ENCODE data around the gene APH1A.
"Not testable (repeated sequence)": the region's sequence is repeated elsewhere in the genome, so short reads cannot be mapped to it uniquely, and the experiment has no call there.

Gene APH1A

DNA sequence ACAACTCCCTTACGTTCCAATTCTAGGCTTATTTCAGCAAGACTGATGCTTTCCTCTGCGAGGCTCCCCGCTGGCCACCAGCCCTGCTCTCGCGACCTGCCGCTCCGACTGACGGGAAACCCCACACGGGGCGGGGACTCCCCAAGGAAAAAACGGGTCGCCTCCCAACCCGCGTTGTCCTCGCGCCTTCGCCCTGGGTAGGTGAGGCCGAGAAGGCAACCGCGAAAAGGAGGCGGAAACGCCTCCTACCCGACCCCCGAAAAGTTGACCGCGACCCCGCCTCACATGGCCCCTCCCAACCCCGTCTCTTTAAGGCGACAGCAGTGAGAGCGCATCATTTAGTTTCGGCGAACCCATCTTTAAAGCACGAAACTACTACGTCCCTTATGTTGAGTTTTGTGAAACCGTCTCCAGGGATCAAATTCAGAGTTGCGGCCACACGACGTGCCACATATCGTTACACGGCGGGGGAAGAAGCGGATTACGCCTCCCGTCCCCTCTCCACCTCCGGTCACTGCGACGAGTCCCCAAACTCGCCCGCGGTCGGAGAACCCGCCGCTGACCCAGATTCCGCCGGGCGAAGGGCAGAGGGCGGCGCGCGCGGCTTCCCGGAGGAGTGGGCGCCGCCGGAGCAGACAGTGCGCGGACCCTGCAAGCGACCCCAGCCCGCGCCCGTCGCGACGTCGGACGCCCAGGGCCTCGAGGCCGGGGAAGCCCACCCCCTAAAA, 34.1 kb downstream of the APH1A start:
- no peak for DNase-seq (ENCODE audit: low read depth)
- H3K4me3 ChIP-seq (ENCODE audit: control insufficient read depth, low read depth, low read length), result peak overlapping the region; percentile 64
- TF ChIP-seq, protein P1, sequence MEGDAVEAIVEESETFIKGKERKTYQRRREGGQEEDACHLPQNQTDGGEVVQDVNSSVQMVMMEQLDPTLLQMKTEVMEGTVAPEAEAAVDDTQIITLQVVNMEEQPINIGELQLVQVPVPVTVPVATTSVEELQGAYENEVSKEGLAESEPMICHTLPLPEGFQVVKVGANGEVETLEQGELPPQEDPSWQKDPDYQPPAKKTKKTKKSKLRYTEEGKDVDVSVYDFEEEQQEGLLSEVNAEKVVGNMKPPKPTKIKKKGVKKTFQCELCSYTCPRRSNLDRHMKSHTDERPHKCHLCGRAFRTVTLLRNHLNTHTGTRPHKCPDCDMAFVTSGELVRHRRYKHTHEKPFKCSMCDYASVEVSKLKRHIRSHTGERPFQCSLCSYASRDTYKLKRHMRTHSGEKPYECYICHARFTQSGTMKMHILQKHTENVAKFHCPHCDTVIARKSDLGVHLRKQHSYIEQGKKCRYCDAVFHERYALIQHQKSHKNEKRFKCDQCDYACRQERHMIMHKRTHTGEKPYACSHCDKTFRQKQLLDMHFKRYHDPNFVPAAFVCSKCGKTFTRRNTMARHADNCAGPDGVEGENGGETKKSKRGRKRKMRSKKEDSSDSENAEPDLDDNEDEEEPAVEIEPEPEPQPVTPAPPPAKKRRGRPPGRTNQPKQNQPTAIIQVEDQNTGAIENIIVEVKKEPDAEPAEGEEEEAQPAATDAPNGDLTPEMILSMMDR (IDR thresholded peaks at IDR 0.05; ENCODE audit: control insufficient read depth, insufficient read depth, low read depth, low read length, missing control alignments), result no peak

DNA sequence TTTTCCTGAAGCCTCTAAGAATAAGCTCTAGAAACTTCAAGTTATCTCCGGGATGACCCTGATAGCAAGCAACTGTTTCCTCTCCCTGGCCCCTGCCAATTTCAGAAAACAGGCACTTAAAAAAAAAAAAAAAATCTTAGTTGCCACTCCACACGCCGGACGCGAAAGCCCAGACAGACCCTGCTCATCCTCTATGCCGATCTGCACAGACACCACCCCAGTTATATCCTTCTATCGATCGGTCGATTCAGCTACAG, 34.6 kb downstream of the APH1A start:
- peak overlapping the region; percentile 64 for H3K4me3 ChIP-seq (ENCODE audit: control insufficient read depth, low read depth, low read length)
- TF ChIP-seq, protein P1 (IDR thresholded peaks at IDR 0.05; ENCODE audit: control insufficient read depth, insufficient read depth, low read depth, low read length, missing control alignments), result no peak
- no peak for DNase-seq (ENCODE audit: low read depth)

DNA sequence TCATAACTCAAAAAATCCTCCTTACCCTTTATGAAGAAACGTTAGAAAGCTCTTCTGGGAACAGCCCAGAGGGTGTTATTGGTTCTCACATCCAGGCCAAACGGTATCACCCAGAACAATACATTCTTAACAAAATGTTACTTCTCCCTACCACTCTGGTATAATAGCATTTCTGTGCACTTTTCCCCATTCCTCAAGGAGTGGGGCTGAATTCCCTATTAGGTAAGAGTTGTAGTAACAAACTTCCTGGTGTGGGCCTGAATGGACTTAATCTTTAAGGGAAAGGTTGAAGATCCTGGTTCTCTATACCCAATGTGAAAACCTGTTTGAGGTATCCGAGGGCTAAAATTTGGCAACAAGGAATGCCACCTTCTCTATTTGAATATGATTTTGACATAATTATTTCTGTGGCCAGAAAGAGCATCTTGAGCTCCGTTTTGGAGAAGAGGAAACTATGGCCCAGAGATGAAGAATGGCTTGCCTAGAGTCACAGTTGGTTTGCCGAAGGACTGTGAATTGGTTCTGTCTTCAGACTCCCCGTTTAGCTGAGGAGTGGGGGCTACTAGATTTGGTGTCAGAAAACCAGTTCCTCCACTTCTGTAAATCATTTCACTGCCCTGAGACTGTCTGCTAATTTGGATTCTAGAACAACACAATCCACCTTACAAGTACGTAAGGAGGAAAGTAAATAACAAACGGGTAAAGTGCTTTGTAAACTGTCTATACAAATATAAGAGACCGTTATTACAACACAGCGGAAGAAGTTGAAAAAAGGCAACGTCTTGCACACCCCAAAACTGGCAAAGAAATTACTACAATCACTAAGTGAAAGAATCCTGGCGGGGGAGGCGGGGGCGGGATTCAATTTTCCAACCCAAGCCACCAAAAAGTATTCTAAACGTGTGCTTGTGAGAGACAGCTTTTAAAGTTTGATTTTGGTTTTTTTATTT, 35.2 kb downstream of the APH1A start:
- DNase-seq (ENCODE audit: low read depth), result no peak
- TF ChIP-seq, protein P1 (IDR thresholded peaks at IDR 0.05; ENCODE audit: control insufficient read depth, insufficient read depth, low read depth, low read length, missing control alignments), result no peak
- peak overlapping the region; percentile 64 for H3K4me3 ChIP-seq (ENCODE audit: control insufficient read depth, low read depth, low read length)

DNA sequence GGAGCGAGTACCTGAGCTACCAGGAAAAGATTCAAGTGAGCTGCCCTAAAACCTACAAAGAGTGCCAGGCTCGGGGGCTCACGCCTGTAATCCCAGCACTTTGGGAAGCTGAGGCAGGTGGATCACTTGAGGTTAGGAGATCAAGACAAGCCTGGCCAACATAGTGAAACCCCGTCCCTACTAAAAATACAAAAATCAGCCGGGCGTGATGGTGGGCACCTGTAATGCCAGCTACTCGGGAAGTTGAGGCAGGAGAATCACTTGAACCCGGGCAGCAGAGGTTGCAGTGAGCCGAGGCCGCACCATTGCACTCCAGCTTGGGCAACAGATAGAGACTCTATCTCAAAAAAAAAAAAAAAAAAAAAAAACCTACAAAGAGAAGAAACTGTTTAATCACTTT, 35.9 kb downstream of the APH1A start:
- not testable (repeated sequence) for H3K4me3 ChIP-seq (ENCODE audit: control insufficient read depth, low read depth, low read length); DNase-seq (ENCODE audit: low read depth)

DNA sequence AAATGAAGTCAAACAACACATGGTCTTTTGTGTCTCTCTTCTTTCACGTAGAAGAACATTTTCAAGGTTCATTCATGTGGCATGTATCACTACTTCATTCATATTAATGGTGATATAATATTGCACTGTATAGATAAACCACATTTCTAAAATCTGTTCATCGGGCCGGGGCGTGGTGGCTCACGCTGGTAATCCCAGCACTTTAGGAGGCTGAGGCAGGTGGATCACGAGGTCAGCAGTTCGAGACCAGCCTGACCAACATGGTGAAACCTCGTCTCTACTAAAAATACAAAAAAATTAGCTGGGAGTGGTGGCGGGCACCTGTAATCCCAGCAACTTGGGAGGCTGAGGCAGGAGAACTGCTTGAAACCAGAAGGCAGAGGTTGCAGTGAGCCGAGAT, 40.6 kb downstream of the APH1A start:
- not testable (repeated sequence) for H3K4me3 ChIP-seq (ENCODE audit: control insufficient read depth, low read depth, low read length); DNase-seq (ENCODE audit: low read depth)

DNA sequence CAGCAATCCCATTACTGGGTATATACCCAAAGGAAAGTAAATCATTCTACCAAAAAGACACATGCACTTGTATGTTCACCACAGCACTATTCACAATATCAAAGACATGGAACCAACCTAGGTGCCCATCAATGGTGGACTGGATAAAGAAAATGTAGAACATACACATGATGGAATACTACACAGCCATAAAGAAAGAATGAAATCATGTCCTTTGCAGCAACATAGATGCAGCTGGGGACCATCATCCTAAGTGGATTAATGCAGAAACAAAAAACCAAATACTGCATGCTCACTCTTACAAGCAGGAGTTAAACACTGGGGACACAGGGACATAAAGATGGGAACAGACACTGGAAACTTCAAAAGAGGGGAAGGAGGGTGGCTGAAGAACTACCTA, 41.6 kb downstream of the APH1A start:
- TF ChIP-seq, protein P1 (IDR thresholded peaks at IDR 0.05; ENCODE audit: control insufficient read depth, insufficient read depth, low read depth, low read length, missing control alignments), result no peak
- DNase-seq (ENCODE audit: low read depth), result no peak
- H3K4me3 ChIP-seq (ENCODE audit: control insufficient read depth, low read depth, low read length), result no peak overlapping the region

DNA sequence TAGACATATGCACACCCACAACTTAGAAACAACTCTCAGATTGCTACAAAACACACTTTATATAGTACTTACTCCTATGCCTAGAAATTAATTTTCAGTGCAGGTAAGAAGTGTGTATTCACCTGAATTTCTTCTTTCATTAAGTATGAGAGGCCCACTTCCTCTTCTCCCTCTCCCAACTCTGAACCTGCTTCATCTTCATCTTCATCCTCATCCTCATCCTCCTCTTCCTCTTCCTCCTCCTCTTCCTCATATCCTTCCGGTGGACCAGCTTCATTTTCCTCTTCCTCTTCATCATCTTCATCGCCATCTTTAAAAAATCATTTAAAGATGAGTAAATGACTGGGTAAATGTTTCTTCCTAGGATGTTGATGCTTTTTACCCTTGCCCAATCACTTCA, 42.3 kb downstream of the APH1A start:
- TF ChIP-seq, protein P1 (IDR thresholded peaks at IDR 0.05; ENCODE audit: control insufficient read depth, insufficient read depth, low read depth, low read length, missing control alignments), result no peak
- H3K4me3 ChIP-seq (ENCODE audit: control insufficient read depth, low read depth, low read length), result no peak overlapping the region

More for the DNA sequence above, 42.3 kb downstream of the APH1A start:
- no peak for DNase-seq (ENCODE audit: low read depth)

Data from AG09309 (cell line).